ENCODE results near the gene EFHB.
"Not testable (repeated sequence)": the region's sequence is repeated elsewhere in the genome, so short reads cannot be mapped to it uniquely, and the experiment has no call there.

EFHB gene

DNA sequence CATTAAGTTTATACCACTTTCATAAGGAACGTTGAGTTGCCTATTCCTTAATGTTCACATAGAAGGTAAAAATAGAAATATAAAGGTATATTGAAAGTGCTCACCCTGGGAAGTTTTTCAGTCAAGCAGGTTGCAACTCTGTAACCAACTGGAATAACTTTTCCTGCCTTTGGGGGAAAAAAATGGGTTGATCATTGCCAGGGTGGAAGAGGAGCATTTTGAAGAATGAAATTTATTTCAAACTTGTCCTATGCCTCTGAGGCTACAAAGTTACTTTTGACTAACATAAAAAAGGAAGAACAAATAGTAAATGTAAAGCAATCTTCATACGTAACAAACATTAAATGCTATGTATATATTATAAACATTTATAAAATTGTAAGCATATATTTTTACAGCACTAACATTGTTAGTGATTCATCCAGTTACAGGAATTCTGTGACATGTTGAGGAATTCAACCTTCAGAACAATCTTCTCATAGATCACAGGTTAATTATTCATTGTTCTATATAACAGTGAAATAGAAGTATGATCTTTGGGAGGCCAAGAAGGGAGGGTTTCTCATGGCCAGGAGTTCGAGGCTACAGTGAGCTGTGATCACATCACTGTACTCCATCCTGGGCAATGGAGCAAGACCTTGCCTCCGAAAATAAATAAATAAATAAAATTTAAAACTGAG lies 13.5 kb downstream of the EFHB start:
- DNase-seq, result no peak

GRCh38 chr3:19917167-19917566 lies 16.9 kb downstream of the EFHB start:
- DNase-seq, result no peak

DNA sequence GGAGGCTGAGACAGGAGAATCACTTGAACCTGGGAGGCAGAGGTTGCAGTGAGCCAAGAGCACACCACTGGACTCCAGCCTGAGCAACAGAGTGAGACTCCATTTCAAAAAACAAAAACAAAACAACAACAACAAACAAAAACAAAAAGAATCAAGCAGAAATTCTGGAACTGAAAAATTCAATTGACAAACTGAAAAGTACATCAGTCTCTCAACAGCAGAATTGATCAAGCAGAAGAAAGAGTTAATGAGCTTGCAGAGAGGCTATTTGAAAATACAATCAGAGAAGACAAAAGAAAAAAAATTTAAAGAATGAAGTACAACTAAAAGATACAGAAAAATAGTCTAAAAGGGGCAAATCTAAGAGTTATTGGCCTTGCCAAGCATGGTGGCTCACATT lies 22.6 kb downstream of the EFHB start:
- no peak for DNase-seq

DNA sequence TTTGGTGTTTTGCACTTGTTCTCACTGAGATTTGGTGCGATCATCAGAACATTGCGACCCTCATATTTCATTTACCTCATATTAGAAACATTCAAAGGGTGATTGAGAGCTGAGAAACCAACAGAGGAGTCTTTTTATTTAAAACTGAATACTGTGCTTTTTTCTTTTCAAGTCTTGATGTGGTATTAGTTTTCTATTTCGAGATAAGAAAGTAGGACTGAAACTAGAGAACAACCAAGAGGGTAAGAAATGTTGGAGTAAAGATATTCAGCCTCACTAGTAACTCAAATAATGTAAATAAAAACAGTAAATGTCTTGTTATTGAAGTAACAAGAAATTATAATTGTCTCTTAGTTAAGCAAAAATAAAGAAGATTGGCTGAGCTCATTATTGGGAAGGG lies 26.5 kb downstream of the EFHB start:
- DNase-seq, result no peak

DNA sequence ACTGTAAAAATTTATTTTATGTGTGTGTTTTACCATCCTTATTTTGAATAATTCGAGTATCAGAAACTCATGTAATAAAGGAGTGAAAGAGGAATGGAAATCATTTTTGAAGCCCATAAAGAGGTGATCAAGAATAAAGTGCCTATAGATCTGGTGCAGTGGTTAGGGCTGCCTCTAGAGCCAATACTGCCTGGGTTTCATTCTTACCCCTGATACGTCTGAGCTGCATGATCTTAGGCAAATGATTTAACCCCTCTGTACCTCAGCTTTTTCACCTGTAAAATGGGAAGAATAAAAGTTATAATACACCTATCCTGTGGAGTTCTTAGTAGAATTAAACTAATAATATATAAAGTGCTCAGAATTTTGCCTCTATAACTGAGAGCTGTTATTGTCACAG lies 30.4 kb downstream of the EFHB start:
- no peak for DNase-seq

GRCh38 chr3:19901918-19902317 lies 32.1 kb downstream of the EFHB start:
- no peak for DNase-seq

DNA sequence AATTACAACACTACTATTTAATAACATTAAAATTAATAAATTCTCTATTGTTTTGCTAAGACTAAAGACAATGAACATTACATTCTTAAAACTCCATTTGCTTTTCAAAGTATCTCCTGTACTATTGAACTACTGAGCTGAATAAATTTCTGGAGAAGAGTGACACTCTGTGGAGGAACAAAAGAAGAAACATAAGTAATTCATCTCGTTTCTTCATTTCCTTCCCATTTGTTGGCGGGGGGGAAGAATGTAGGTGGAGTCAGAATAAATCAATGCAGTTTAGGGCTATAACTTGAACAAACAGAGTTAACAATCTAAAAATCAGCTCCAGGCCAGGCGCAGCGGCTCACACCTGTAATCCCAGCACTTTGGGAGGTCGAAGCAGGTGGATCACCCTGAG lies 32.7 kb downstream of the EFHB start:
- DNase-seq, result no peak

DNA sequence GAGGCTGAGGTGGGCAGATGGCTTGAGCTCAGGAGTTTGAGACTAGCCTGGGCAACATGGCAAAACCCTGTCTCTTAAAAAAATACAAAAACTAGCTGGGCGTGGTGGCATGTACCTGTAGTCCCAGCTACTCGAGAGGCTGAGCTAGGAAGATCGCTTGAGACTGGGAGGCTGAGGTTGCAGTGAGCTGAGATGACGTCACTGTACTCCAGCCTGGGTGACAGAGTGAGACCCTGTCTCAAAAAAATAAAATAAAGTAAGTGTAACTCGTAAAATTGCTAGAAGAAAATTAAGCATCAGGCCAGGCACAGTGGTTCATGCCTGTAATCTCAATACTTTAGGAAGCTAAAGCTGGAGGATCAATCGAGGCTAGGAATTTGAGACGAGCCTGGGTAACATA lies 34.2 kb downstream of the EFHB start:
- not testable (repeated sequence) for DNase-seq

DNA sequence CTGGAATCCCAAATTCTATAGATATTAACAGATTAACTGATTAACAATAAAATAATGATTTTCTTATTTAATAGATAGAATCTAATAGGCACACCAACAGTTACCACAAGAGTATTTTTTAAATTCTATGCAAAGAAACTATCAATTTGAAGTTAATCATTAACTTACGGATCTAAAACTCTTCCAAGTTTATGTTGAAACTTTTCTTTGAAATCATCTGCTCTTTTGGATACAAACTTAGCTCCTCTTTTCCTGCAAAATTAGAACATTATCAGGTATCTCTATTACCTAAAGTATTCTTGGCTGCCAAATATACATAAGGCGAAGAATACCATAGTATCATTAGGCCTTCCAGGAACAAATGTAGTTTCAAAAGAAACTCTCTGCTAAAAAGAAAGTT lies 34.8 kb downstream of the EFHB start:
- no peak for DNase-seq

DNA sequence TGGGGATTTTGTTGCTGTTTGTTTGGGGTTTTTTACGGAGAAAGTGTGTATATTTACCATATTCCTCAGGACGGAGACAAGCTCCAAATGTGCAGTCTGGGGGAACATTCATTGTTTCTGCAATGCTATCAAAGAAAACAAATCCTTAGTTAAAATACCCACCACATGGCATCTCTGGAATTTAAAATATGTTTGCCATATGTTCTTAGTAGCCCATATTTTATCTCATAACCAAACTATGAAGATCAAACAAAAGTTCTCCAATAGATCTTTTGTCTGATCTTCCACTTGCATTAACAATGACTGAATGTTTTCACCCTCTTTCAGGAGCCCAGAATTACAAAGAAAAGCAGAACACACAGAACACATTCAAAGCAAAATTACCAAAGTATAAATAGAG lies 35.3 kb downstream of the EFHB start:
- no peak for DNase-seq

DNA sequence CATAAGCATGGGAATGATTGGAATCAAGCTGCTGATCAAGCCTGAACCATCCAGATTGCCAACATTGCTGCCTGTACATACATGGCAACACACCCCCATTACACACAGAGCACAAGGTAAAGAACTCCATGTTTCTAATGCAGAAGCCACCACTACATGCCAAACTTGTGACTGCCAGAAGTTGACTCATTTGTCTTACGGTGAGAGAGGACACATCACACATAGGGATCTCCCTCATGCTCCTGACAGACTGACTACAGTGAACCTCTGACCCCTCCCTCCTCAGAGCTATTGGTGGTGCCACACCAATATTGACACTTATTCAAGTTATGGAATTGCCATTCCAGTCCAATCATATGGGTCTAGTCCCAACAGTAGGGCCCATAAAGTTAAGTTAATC lies 42.3 kb downstream of the EFHB start:
- no peak for DNase-seq

GRCh38 chr3:19888428-19889152 lies 45.4 kb downstream of the EFHB start:
- DNase-seq, result no peak

- DNase-seq, result not testable (repeated sequence)
Measured at GRCh38 chr3:19887122-19887521, 46.9 kb downstream of the EFHB start.

DNA sequence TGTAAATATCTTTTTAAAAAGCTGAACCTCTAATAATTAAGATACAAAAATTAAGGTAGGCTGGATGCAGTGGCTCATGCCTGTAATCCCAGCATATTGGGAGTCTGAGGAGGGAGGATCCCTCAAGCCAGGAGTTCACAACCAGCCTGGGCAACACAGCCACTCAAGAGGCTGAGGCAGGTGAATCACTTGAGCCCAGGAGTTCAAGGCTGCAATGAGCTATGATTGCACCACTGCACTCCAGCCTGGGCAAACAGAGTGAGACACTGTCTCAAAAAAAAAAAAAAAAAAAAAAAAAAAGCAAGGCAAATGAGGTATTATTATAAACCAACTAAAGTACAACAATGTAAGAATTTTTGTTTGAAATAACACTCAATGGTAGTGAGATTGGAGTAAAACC lies 47.6 kb downstream of the EFHB start:
- no peak for DNase-seq

- DNase-seq, result peak in 1 of 2 donors; percentile 1
Measured at GRCh38 chr3:19885468-19885867, 48.5 kb downstream of the EFHB start.

- no peak for DNase-seq
Measured at GRCh38 chr3:19881852-19882251, 52.2 kb downstream of the EFHB start.

GRCh38 chr3:19881036-19881435 lies 53.0 kb downstream of the EFHB start:
- DNase-seq, result no peak

DNA sequence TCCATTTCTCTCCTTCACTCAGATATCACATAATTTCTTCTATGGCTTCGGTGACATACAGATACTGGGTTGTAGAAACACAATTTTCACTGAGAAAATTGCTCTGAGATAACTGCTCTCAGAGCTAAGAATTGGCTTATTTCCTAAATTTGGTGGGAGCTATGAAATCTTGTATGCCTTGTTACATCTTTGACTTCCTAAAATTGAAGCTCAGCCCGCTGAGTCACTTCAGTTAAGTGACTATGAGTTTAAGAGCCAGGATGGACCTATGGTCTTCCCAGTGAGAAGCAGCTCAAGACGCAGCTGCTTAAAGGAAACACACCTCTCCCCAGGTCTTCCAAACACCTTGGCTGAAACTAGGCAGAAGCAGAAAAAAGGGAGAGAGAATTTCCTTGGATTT lies 56.4 kb downstream of the EFHB start:
- no peak for DNase-seq

DNA sequence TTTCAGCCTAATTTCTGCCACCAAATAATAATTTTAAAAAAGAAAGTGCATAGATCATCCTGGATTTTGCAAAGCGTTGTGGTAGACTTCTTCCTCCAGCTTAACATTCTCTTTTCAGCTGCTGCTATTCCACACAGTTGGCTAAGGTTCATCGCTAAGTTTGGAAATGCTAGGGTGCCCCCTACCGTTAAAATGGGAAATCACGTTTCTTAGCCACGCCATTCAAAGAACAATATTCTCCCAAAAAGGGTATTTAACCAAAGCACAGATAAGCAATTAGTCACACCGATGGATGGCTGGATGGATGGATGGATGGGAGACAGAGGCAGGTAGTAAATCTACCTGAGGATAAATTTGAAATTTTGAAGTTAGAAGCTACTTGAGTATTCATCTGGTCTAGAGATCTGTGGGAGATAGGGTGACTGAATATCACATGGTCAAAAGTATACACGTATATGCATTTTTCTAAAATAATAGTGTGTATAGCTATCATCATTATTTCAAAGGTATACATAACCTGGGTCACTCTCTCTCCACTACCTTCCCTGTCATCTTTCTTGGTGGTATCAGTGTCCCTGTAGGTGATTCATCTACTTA lies 67.2 kb downstream of the EFHB start:
- peak; percentile 29 to 42 for DNase-seq

DNA sequence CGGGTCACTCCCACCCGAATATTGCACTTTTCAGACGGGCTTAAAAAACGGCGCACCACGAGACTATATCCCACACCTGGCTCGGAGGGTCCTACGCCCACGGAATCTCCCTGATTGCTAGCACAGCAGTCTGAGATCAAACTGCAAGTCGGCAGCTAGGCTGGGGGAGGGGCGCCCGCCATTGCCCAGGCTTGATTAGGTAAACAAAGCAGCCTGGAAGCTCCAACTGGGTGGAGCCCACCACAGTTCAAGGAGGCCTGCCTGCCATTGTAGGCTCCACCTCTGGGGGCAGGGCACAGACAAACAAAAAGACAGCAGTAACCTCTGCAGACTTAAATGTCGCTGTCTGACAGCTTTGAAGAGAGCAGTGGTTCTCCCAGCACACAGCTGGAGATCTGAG lies 78.7 kb downstream of the EFHB start:
- DNase-seq, result not testable (repeated sequence)

GRCh38 chr3:19846609-19847008 lies 87.4 kb downstream of the EFHB start:
- not testable (repeated sequence) for DNase-seq

All from stimulated activated CD4-positive, alpha-beta T cell treated with anti-CD3 and anti-CD28 coated beads, Interleukin-2, amount 100 ng/mL, for 24 hours (primary cell).